B cell (primary cell): Measurements from ENCODE around the gene UNC13C. TPM values are rescaled to one million over a fixed set of nuclear protein-coding genes. Genes with fewer than 3 reads are reported as not detected.

ENCODE experiments used
- ATAC-seq: fragments of 200-7000 bp; cut with Tn5 transposase; one replicate; pipeline ENCODE4 v1.10.0; 2021; ENCODE audit warnings: low read depth, mild to moderate bottlenecking, moderate number of reproducible peaks, moderate library complexity
- CTCF ChIA-PET: fragments of 350-600 bp; sonication (Branson Sonifier 250); formaldehyde crosslinking; loops from one replicate; lab custom pipeline; 2021; ENCODE audit warnings: antibody characterized with exemption, inconsistent platforms; lab: Charles Lee
- POLR2A ChIA-PET: fragments of 350-600 bp; sonication (Branson Sonifier 250); formaldehyde crosslinking; loops from one replicate; lab custom pipeline; 2021; ENCODE audit warnings: antibody characterized with exemption; lab: Charles Lee
- DNase-seq: peaks from one replicate; pipeline ENCODE4 v3.0.0; 2013
- H2AFZ ChIP-seq: 2 replicates; pipeline ENCODE4 v1.6.1; 2012; ENCODE audit warnings: mild to moderate bottlenecking, low read depth, low read length; ENCODE audit not compliant: insufficient read depth, poor library complexity, severe bottlenecking
- H3K27ac ChIP-seq, 2 donors: 1 replicate in 1 of 2; 2 replicates in 1 of 2; pipeline ENCODE4 v1.5.1; 2012 to 2013; ENCODE audit warnings: low read length in 2 of 2, mild to moderate bottlenecking in 2 of 2, moderate library complexity in 1 of 2
- H3K27me3 ChIP-seq, 4 experiments: fragments of 200-600 bp in 1 of 4; sonication (generic) in 1 of 4; replicated peaks in 1 of 4; 1 replicate in 2 of 4; 2 replicates in 2 of 4; pipeline versions ENCODE4 v1.6.1 to v1.7.0; 2013 to 2016; ENCODE audit warnings: low read length in 3 of 4, mild to moderate bottlenecking in 2 of 4, mixed read lengths in 1 of 4, moderate library complexity in 1 of 4; ENCODE audit not compliant: insufficient read depth in 4 of 4, control insufficient read depth in 3 of 4; ENCODE audit errors: control extremely low read depth in 1 of 4
- H3K36me3 ChIP-seq, 2 experiments: replicated peaks in 1 of 2; 1 replicate in 1 of 2; 2 replicates in 1 of 2; pipeline versions ENCODE4 v1.6.1 to v1.7.1; 2013; ENCODE audit warnings: low read length in 1 of 2; ENCODE audit not compliant: insufficient read depth in 2 of 2, control insufficient read depth in 1 of 2; ENCODE audit errors: control extremely low read depth in 1 of 2, extremely low read depth in 1 of 2
- H3K4me1 ChIP-seq, 2 donors: fragments of 200-600 bp in 1 of 2; sonication (generic) in 1 of 2; 1 replicate in 1 of 2; 2 replicates in 1 of 2; pipeline versions ENCODE4 v1.5.1 to v1.6.1; 2013 to 2017; ENCODE audit warnings: low read length in 2 of 2; ENCODE audit not compliant: control insufficient read depth in 2 of 2, insufficient read depth in 2 of 2
- H3K4me2 ChIP-seq: replicated peaks from 2 replicates; pipeline ENCODE3; 2012; ENCODE audit warnings: mild to moderate bottlenecking, low read depth, low read length; ENCODE audit not compliant: poor library complexity, severe bottlenecking
- H3K4me3 ChIP-seq, 5 experiments: fragments of 200-600 bp in 1 of 5; sonication (generic) in 1 of 5; 1 replicate in 3 of 5; 2 replicates in 2 of 5; pipeline versions ENCODE4 v1.5.1 to v1.7.0; 2011 to 2016; ENCODE audit warnings: low read length in 4 of 5, mild to moderate bottlenecking in 4 of 5, low read depth in 2 of 5, control low read depth in 1 of 5, moderate library complexity in 1 of 5; ENCODE audit not compliant: insufficient read depth in 1 of 5; ENCODE audit errors: control extremely low read depth in 1 of 5, extremely low read depth in 1 of 5
- H3K79me2 ChIP-seq: fragments of 200-600 bp; sonication (generic); one replicate; pipeline ENCODE4 v1.6.0; 2016; ENCODE audit warnings: low read length; ENCODE audit not compliant: control insufficient read depth, insufficient read depth
- H3K9ac ChIP-seq: fragments of 200-600 bp; sonication (generic); 2 replicates; pipeline ENCODE4 v1.6.1; 2017; ENCODE audit warnings: mild to moderate bottlenecking, low read length, moderate library complexity
- H3K9me3 ChIP-seq, 3 donors: one replicate each; pipeline versions ENCODE4 v1.6.1 to v1.7.1; 2013; ENCODE audit warnings: low read length in 2 of 3; ENCODE audit not compliant: control insufficient read depth in 2 of 3, insufficient read depth in 1 of 3; ENCODE audit errors: control extremely low read depth in 1 of 3
- H4K20me1 ChIP-seq: 2 replicates; pipeline ENCODE4 v1.6.0; 2012; ENCODE audit warnings: mild to moderate bottlenecking, low read length; ENCODE audit not compliant: insufficient read depth, control insufficient read depth, poor library complexity, severe bottlenecking
- H3K27ac Mint-ChIP-seq: one replicate; pipeline ENCODE4 v1.8.0; 2021; ENCODE audit warnings: mixed read lengths
- H3K27me3 Mint-ChIP-seq: one replicate; pipeline ENCODE4 v1.8.0; 2021; ENCODE audit warnings: mixed read lengths
- H3K4me1 Mint-ChIP-seq: one replicate; pipeline ENCODE4 v1.8.0; 2021; ENCODE audit warnings: mixed read lengths
- H3K4me3 Mint-ChIP-seq: one replicate; pipeline ENCODE4 v1.8.0; 2021; ENCODE audit warnings: mixed read lengths
- H3K9me3 Mint-ChIP-seq: one replicate; pipeline ENCODE4 v1.8.0; 2022; ENCODE audit warnings: mixed read lengths; ENCODE audit not compliant: insufficient read depth
- CTCF ChIP-seq: fragments of 200-600 bp; IDR thresholded peaks from one replicate; pipeline ENCODE4 v1.8.0; 2022; ENCODE audit warnings: antibody characterized with exemption, mild to moderate bottlenecking
- EZH2 ChIP-seq: IDR thresholded peaks from 2 replicates; pipeline ENCODE4 v1.6.1; 2012; ENCODE audit warnings: borderline replicate concordance, low read depth, mild to moderate bottlenecking, moderate library complexity, low read length; ENCODE audit not compliant: insufficient read depth, poor library complexity, severe bottlenecking
- WGBS: methylation state at CpG from one replicate; pipeline ENCODE4 v1.1.5; 2013; ENCODE audit warnings: missing lambda C conversion rate; ENCODE audit not compliant: insufficient coverage; 5-methylcytosine and 5-hydroxymethylcytosine counted together
- intact Hi-C: fragments of 100-400 bp; cut with micrococcal nuclease; formaldehyde crosslinking; loops from one replicate; pipeline ENCODE4 v1.10.0; 2022
- polyA plus RNA-seq: library from polyadenylated mRNA; depleted of rRNA; stranded (reverse); fragments of >200 nt; gene quantifications from 2 replicates; pipeline ENCODE4 v1.2.3, GENCODE V29; 2012
- total RNA-seq, 2 donors: library from RNA; stranded (reverse); fragments of 120-200 nt in 1 of 2; gene quantifications; 1 replicate in 1 of 2; 2 replicates in 1 of 2; pipeline versions ENCODE4 v1.2.3 to v1.2.4, GENCODE V29; 2013 to 2022

Gene UNC13C
- total and polyA plus RNA-seq, 2 donors (not counting 1 experiment from before 2014, with no cell fraction given) = not detected

- CTCF ChIA-PET = no interaction called here
- H3K9ac ChIP-seq = no peak overlapping the region
- no peak overlapping the region for H3K4me2 ChIP-seq
- Mint-ChIP-seq H3K4me3 (no peak overlapping the region), H3K4me1 (no peaks in the 10 kb centered on the region), H3K27me3 (no peaks in the 10 kb centered on the region), H3K9me3 (peaks cover 4% of the 10 kb centered on the region), H3K27ac (no peak overlapping the region)
- DNase-seq = no peak
- no peaks in the 10 kb centered on the region for H3K79me2 ChIP-seq
- H3K27ac ChIP-seq = no peak overlapping the region
- no peak for ATAC-seq
- no peak overlapping the region for H2AFZ ChIP-seq
- no peaks in the 10 kb centered on the region for H4K20me1 ChIP-seq
- no peaks in the 10 kb centered on the region for H3K36me3 ChIP-seq
- no CpG with 5 or more reads among the region's 1 CpG for WGBS
- no peak overlapping the region for H3K4me3 ChIP-seq
- H3K9me3 ChIP-seq = no peaks in the 10 kb centered on the region
- no peaks in the 10 kb centered on the region for H3K4me1 ChIP-seq
- TF ChIP-seq CTCF (no peak), EZH2 (no peak)
- H3K27me3 ChIP-seq = no peaks in the 10 kb centered on the region
- POLR2A ChIA-PET = no interaction called here
- intact Hi-C loops = no loop called here
Measured at GRCh38 chr15:54550954-54551353, 572.7 kb downstream of the UNC13C start.

GRCh38 chr15:54556231-54556630 is 578.0 kb downstream of the UNC13C start:
- DNase-seq = no peak
- H3K9me3 ChIP-seq = no peaks in the 10 kb centered on the region
- H3K27me3 Mint-ChIP-seq = no peaks in the 10 kb centered on the region
- TF ChIP-seq EZH2 = no peak
- no peak for TF ChIP-seq CTCF
- H3K27me3 ChIP-seq = no peaks in the 10 kb centered on the region
- ATAC-seq = no peak
- H2AFZ ChIP-seq = no peak overlapping the region
- no peak overlapping the region for H3K4me2 ChIP-seq
- ChIA-PET CTCF (no interaction called here), POLR2A (no interaction called here)
- no peak overlapping the region for H3K27ac Mint-ChIP-seq
- no peak overlapping the region for H3K27ac ChIP-seq
- no peaks in the 10 kb centered on the region for H3K79me2 ChIP-seq
- H3K9me3 Mint-ChIP-seq = no peaks in the 10 kb centered on the region
- intact Hi-C loops = no loop called here
- no peak overlapping the region for H3K9ac ChIP-seq
- WGBS = no CpG with 5 or more reads among the region's 1 CpG
- no peaks in the 10 kb centered on the region for H3K36me3 ChIP-seq
- no peaks in the 10 kb centered on the region for H3K4me1 ChIP-seq
- H3K4me3 Mint-ChIP-seq = no peak overlapping the region
- H4K20me1 ChIP-seq = no peaks in the 10 kb centered on the region
- no peaks in the 10 kb centered on the region for H3K4me1 Mint-ChIP-seq
- no peak overlapping the region for H3K4me3 ChIP-seq
